Rectal smooth muscle tissue (tissue), 1 donor: Measurements from ENCODE around the gene XPR1.

Experiments
- H3K27ac ChIP-seq: one replicate; pipeline ENCODE4 v1.7.0; 2013; ENCODE audit warnings: low read depth, low read length, inconsistent platforms
- H3K27me3 ChIP-seq: one replicate; pipeline ENCODE4 v1.7.0; 2013; ENCODE audit warnings: low read length; ENCODE audit not compliant: control insufficient read depth, insufficient read depth
- H3K36me3 ChIP-seq: one replicate; pipeline ENCODE4 v1.7.0; 2013; ENCODE audit warnings: low read length; ENCODE audit not compliant: control insufficient read depth, insufficient read depth
- H3K4me1 ChIP-seq: one replicate; pipeline ENCODE4 v1.7.0; 2013; ENCODE audit warnings: low read length; ENCODE audit not compliant: control insufficient read depth, insufficient read depth
- H3K4me3 ChIP-seq: one replicate; pipeline ENCODE4 v1.7.0; 2013; ENCODE audit warnings: low read length
- H3K9ac ChIP-seq: one replicate; pipeline ENCODE4 v1.7.0; 2013; ENCODE audit warnings: low read length

Gene XPR1

DNA sequence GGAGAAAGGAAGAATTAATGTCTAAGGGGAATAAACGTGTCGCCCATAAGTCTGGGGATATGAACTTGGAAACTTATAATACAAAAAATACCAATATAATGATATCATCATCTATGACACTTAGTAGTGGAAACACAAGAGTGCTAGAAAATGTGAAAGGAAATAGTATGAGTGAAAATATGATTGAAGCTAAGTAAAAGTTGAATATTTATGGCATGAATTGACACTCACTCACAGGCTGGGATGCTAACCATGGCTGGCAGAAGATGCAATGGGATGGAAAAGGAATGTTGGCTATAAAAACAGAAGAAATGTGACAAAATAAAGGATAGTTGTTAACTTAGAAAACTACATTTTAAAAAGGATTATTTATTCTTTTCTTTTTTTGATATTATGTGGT is 120.1 kb downstream of the XPR1 start:
- Histone ChIP-seq H3K27me3 (no peaks in the 10 kb centered on the region), H3K4me1 (no peaks in the 10 kb centered on the region), H3K4me3 (no peak overlapping the region), H3K36me3 (no peaks in the 10 kb centered on the region), H3K9ac (no peak overlapping the region), H3K27ac (no peak overlapping the region)

DNA sequence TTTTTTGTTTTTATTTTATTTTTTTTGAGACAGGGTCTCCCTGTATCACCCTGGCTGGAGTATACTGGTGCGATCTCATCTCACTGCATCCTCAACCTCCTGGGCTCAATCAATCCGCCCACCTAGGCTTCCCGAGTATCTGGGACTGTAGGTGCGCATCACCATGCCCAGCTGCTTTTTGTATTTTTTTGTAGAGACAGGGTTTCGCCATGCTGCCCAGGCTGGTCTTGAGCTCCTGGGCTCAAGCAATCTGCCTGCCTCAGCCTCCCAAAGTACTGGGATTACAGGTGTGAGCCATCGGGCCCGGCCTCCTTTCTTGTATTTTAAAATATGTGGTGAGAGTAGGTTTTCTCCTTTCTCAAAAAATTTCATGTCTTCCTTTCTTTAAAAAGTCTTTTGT is 122.6 kb downstream of the XPR1 start:
- Histone ChIP-seq H3K4me3 (no peak overlapping the region), H3K36me3 (no peaks in the 10 kb centered on the region), H3K4me1 (no peaks in the 10 kb centered on the region), H3K27ac (no peak overlapping the region), H3K27me3 (no peaks in the 10 kb centered on the region), H3K9ac (no peak overlapping the region)

DNA sequence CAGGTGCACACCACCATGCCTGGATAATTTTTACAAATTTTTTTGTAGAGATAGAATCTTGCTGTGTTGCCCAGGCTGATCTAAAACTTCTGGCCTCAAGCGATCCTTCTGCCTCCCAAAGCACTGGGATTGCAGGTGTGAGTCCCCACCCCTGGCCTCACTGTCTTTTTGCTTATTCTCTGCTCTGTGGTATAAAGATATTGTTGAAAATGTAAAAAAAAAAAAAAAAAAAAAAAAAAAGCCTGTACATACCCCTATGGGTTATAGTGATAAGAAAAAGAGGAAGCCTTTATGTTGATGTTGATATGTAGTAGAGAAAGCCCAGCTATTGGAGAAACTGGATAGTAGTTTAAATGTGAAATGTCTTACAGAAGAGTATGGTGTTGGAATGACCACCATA is 125.8 kb downstream of the XPR1 start:
- Histone ChIP-seq H3K4me1 (no peaks in the 10 kb centered on the region), H3K9ac (no peak overlapping the region), H3K4me3 (no peak overlapping the region), H3K36me3 (no peaks in the 10 kb centered on the region), H3K27ac (no peak overlapping the region), H3K27me3 (no peaks in the 10 kb centered on the region)

DNA sequence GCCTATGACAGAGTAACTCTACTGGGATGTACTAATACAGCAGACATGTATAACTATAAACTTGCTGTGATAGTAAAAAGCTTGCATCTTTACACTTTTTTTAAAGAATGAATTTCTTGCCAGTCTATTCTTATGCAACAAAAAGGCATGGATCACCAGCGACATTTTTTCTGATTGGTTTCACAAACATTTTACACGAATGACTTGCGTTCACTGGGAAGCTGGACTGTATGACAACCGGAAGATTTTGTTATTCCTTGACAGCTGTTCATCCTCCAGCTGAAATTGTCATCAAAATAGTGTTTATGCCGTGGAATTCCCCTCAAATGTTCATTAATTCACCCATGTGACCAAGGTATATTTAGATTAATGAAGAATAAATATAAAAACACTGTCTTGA is 131.0 kb downstream of the XPR1 start:
- Histone ChIP-seq H3K36me3 (no peaks in the 10 kb centered on the region), H3K4me3 (no peak overlapping the region)

DNA sequence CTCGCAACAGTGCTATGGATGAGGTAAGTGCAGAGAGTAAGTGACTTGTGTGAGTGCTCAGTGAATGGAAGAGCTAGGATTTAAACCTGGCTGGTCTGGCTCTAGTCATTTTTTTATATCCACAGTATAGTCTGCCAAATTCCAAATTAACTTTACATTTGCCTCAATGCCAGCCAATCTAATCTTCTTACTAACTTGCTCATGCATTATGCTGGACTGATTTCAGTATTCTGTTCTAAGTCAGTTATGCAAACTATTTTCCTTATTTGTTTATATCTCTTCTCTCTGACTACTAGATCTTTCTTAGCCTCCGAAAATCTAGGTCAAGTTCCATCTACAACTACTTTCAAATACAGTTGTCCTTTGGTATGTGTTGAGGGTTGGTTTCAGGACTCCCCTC is 133.3 kb downstream of the XPR1 start:
- Histone ChIP-seq H3K4me3 (no peak overlapping the region), H3K27ac (no peak overlapping the region), H3K9ac (no peak overlapping the region), H3K4me1 (peaks cover 2% of the 10 kb centered on the region), H3K36me3 (no peaks in the 10 kb centered on the region), H3K27me3 (no peaks in the 10 kb centered on the region)

More for the DNA sequence above, 131.0 kb downstream of the XPR1 start:
- Histone ChIP-seq H3K4me1 (peaks cover 2% of the 10 kb centered on the region), H3K27me3 (no peaks in the 10 kb centered on the region), H3K9ac (no peak overlapping the region), H3K27ac (no peak overlapping the region)

DNA sequence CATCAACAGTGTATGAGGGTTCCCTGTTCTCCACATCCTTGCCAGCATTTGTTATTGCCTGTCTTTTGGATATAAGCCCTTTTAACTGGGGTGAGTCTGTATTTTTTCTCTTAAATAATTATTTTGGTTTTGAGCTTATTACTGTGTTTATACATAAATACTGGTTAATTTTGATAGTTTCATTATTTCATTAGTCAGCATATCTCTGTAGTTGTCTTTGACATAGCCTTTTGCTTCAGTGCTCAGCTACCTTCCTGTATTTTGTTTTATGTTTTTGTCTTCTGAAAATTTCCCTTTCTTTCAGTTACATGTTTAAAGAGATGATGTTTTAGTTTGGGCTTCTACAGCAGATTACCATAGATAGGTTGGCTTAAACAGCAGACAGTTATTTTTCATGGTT is 138.1 kb downstream of the XPR1 start:
- H3K4me3 ChIP-seq, result no peak overlapping the region
- peak overlapping the region; percentile 14 for H3K27ac ChIP-seq
- H3K4me1 ChIP-seq, result peaks cover 2% of the 10 kb centered on the region
- H3K9ac ChIP-seq, result no peak overlapping the region
- no peaks in the 10 kb centered on the region for H3K27me3 ChIP-seq
- H3K36me3 ChIP-seq, result no peaks in the 10 kb centered on the region

DNA sequence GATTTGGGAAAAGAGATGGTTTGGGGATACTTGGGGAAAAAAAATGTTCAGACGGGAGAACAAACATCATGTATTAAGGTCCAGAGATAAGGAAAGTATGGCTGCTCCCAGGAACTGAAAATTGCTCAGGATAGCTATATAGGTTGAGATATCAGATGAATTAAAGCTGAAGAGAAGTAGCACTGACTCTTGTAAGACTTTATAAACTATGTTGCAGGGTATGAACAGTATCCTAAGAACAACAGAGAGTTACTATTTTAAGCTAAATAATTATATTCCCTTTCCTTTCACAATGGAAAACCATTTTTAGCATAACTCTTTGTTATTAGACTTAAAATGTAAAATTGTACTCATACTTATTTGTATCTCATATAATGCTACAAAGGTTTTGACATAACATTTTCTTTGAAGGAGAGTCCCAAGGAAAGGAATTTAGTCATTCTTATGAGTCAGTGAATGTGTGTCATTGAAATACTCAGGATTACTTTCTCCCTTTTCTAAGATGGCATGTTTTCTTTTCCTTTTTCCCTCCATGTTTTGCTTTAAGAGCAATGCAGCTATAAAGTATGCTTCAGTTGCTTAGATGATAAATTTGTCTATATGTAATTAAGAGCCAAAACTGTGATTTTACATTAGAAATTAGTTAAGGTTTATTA is 141.5 kb downstream of the XPR1 start:
- Histone ChIP-seq H3K27ac (no peak overlapping the region), H3K4me1 (no peaks in the 10 kb centered on the region), H3K27me3 (no peaks in the 10 kb centered on the region), H3K4me3 (no peak overlapping the region), H3K9ac (no peak overlapping the region), H3K36me3 (no peaks in the 10 kb centered on the region)

DNA sequence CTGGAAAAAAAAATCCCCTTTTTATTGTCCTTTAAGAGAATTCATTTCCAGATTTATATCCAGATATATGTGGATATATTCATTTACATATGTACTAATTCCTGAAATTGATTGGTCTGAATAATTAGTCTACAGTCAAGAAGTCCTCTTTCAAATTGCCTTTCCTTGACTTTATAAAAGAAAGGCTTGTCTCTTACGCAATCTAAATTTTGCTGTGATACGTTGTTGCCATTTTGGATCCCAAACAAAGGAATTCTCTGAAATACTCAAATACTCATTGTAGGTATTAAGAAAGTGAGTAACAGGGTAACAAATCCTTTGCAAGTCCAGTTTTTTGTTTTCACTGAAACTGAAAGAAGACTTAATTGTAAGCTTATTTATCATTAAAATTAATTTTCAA is 144.0 kb downstream of the XPR1 start:
- no peak overlapping the region for H3K4me3 ChIP-seq
- no peaks in the 10 kb centered on the region for H3K36me3 ChIP-seq
- H3K27me3 ChIP-seq, result no peaks in the 10 kb centered on the region
- no peaks in the 10 kb centered on the region for H3K4me1 ChIP-seq
- H3K27ac ChIP-seq, result no peak overlapping the region
- no peak overlapping the region for H3K9ac ChIP-seq

DNA sequence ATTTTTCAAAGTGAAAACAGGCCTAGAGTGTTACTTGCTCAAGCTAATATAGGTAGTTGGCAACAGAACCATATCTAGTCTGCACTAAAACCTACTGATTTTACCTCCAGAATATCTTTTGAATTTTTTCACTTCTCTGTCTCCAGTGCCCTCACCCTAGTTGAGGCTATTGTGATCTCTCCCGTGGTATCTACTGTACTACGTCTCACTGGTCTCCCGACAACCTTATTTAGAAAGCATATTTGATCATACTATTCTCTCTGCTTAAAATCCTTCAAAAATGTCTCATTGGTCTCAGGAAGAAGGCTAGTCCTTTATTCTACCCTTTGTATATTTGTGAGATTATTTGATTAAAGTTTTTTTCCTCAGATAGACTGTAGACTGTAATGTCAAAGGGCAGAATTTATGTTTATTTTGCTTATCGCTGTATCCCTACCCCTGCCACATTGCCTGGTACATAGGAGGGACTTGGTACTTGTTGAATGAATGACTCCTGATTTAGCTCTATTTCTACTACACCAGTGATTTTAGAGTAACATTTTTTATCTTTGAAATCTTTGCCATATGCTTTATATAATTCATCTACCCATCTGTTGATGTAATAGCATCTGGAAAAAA is 145.4 kb downstream of the XPR1 start:
- H3K27me3 ChIP-seq, result no peaks in the 10 kb centered on the region
- no peaks in the 10 kb centered on the region for H3K36me3 ChIP-seq
- no peak overlapping the region for H3K4me3 ChIP-seq
- no peak overlapping the region for H3K9ac ChIP-seq
- no peak overlapping the region for H3K27ac ChIP-seq
- no peaks in the 10 kb centered on the region for H3K4me1 ChIP-seq

DNA sequence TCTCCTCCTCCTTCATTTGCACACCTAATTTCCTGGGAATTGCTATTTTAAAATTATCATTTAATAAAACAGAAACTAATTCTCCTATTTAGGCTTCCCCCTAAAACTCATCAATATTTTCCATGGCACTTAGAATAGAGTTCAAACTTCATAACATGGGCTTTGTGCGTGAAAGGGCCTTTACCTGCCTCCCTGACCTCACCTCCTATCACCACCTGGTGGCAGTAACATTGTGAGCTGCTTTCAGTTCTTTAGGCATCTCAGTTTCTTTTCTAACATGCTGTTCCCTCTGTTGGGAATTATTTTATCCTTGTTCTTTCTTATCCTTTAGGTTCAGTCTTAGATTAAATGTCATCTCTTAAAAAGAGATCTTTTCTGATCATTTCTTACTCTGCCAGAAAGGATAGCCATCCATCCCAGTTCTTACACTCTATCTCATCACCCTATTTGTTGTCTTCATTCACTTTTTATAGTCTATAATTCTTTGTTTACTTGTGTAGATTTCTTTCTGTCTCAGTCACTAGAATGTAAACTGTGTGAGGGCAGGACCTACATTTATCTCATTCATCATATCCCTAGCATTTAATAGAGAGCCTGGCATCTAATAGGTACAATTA is 147.1 kb downstream of the XPR1 start:
- Histone ChIP-seq H3K4me3 (no peak overlapping the region), H3K27ac (no peak overlapping the region), H3K27me3 (no peaks in the 10 kb centered on the region)

DNA sequence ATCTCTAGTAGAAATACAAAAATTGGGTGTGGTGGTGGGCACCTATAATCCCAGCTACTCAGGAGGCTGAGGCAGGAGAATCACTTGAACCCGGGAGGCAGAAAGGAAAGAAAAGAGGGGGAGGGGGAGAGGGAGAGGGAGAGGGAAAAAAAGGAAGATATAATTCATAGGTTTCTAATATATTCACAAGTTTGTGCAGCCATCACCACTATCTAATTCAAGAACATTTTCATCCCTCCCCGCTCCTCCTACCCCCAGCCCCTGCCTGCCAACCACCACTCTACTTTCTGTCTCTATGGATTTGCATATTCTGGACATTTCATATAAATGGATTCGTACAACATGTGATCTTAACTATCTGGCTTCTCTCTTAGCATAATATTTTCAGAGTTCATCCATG is 147.8 kb downstream of the XPR1 start:
- Histone ChIP-seq H3K4me1 (no peaks in the 10 kb centered on the region), H3K27ac (no peak overlapping the region), H3K9ac (no peak overlapping the region), H3K4me3 (no peak overlapping the region), H3K36me3 (no peaks in the 10 kb centered on the region), H3K27me3 (no peaks in the 10 kb centered on the region)

More for the DNA sequence above, 147.1 kb downstream of the XPR1 start:
- Histone ChIP-seq H3K36me3 (no peaks in the 10 kb centered on the region), H3K9ac (no peak overlapping the region), H3K4me1 (no peaks in the 10 kb centered on the region)

DNA sequence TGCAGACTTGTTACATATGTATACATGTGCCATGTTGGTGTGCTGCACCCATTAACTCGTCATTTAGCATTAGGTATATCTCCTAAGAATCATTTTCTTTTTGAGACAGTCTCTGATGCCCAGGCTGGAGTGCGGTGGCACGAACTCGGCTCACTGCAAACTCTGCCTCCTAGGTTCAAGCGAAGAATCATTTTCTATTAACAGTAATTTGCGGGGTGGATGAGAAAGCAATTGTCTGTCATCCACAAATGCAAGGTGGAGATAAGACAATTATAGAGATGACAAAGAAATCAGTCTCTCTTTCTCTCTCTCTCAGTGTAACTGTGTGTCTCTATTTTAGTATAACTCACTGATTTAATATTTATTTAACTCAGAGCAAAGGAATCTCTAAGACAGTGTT is 149.9 kb downstream of the XPR1 start:
- H3K4me1 ChIP-seq, result no peaks in the 10 kb centered on the region
- H3K27me3 ChIP-seq, result no peaks in the 10 kb centered on the region
- no peak overlapping the region for H3K27ac ChIP-seq
- no peak overlapping the region for H3K4me3 ChIP-seq
- H3K9ac ChIP-seq, result no peak overlapping the region
- H3K36me3 ChIP-seq, result no peaks in the 10 kb centered on the region

DNA sequence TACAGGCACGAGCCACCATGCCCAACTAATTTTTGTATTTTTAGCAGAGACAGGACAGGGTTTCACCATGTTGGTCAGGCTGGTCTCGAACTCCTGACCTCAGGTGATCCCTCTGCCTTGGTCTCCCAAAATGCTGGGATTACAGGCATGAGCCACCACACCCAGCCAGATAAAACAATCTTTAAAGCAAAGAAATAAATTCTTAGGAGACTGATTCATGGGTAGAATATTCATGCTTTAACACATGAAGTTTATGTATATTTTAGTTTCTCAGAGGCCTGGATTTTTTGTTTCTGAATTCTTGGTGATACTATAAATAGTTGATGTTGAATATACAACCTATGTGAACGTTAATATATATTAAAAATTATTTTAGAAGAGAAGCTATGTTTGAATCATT is 153.5 kb downstream of the XPR1 start:
- Histone ChIP-seq H3K36me3 (no peaks in the 10 kb centered on the region), H3K27me3 (no peaks in the 10 kb centered on the region), H3K4me1 (no peaks in the 10 kb centered on the region), H3K27ac (no peak overlapping the region), H3K4me3 (no peak overlapping the region), H3K9ac (no peak overlapping the region)
